Umbilical cord (tissue), 2 donors: ENCODE data around the gene NUP62. TPM values are rescaled to one million over a fixed set of nuclear protein-coding genes. Genes with fewer than 3 reads are reported as not detected.

Experiments used
- DNase-seq: peaks from one replicate; pipeline ENCODE4 v3.0.0-alpha.2; 2015; ENCODE audit warnings: low spot score
- total RNA-seq: library from RNA; depleted of rRNA; stranded (reverse); fragments of >200 nt; gene quantifications from one replicate; pipeline ENCODE4 v1.2.3, GENCODE V29; 2014; ENCODE audit warnings: low replicate concordance; ENCODE audit not compliant: insufficient read depth

The NUP62 gene
- total RNA-seq, 1 donor from 2014 or later, result 15.4 TPM

DNA sequence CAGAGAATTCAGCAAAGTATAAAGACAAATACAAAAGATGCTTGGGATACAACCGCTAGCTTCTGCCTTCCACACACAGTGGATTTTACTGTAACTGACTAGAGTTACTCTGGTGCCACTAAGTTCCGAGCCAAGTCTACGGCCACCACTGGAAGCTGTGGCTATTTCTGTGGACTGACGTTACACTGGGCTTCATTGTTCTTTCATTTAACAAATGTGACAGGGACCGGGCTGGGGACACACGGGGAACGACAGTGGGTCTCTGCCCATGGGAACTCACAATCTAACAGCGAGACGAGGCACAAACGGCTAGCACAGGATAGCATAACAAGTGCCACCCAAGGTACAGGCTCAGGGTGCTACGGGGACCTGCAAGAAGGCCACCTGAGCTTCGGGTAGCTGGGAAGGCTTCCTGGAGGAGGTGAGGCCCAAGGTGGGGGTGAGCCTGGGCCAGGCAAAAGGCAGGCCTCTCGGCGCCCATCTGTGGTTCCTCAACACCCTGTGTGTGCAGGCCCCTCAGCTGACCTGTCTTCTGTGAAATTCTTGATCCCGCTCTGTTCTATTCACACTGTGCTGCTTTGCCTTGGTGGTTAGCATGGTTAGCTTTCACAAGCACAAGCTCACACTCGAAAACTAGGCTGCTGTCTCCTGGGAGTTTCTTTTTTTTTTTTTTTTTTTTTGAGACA lies 22.3 kb downstream of the NUP62 start:
- DNase-seq, result no peak

DNA sequence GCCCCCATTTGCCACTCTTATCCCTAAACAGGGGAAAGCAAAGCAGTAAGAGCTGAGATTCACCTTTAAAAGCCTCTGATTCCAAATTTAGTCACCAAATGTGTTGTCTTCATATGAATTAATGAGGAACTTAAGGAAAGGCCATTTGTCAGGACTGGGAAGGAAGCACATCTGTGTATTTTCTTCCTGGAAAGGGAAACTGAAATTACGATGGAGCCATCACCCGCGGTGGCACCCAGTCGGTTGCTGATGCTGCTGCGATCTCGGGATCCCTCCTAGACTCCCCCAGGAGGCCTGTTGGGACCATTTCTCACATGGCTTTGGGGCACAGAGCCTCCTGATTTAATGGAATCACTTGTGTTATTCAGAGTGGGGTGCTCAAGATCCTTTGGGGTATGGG lies 25.2 kb downstream of the NUP62 start:
- no peak for DNase-seq

- peak; percentile 54 for DNase-seq
Measured at GRCh38 chr19:49896863-49897621, 32.3 kb downstream of the NUP62 start, which contains the start of gene IL4I1. TSS of gene IL4I1 (minus strand) at chr19:49896887. CDS start at chr19:49896160, 727 bp downstream.

- DNase-seq, result no peak
Measured at GRCh38 chr19:49895566-49896297, 33.6 kb downstream of the NUP62 start.

DNA sequence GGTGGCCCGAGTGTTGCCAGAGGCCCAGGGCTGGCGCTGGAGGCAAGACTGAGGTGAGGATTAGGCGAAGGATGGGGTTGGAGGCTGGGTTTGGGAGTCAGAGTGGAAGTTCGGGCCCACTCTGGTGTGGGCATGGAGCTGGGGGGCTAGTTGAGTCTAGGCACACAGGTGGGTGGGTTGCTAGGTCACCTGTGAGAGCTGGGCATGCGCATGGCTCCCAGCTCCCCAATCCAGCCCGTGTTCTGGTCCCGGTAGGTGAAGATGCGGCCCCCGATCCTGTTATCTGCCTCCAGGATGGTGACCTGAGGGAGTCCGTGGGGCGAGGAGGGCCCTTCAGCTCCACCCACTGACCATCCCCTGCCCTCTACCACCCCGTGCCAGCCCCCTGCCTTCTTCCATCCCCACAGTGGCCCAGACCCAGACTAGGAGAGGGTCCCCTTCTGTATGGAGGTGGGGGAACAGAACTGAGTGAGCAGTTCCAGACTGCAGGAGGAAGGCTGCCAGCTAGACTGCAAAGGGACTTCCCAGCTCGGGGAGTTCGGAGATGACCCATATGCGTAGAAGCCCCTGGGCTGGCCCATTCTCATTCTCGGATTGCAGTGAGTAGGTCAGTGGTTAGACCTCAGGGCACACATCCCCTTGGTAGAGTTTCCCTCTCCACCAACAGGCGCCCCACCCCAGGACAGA lies 34.3 kb downstream of the NUP62 start:
- no peak for DNase-seq

DNA sequence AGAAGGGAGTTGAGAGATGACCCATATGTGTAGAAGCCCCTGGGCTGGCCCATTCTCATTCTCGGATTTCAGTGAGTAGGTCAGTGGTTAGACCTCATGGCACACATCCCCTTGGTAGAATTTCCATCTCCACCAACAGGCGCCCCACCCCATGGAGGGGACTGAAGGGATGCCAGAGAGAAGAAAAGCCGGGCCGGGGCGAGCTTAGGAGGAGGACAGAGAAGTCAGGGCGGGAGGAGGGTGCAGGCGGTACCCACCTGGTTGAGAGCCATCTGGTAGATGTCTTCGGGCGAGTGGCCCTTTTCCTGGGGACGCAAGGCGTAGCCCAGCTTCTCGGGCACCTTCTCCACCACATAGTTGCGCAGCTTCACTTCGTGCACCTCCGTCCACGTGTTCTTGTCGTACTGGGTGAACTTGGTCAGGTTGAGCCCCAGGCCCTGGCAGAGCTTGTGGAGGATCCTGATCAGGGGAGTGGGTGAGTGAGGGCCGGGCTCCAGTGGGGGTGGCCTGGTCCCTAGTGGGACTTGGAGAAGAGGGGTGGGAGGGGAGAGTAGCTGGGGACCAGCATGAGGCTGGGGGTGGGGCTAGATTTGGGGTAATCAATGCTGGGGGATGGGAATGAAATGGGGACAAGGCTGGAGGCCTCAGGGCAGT lies 35.2 kb downstream of the NUP62 start:
- no peak for DNase-seq

DNA sequence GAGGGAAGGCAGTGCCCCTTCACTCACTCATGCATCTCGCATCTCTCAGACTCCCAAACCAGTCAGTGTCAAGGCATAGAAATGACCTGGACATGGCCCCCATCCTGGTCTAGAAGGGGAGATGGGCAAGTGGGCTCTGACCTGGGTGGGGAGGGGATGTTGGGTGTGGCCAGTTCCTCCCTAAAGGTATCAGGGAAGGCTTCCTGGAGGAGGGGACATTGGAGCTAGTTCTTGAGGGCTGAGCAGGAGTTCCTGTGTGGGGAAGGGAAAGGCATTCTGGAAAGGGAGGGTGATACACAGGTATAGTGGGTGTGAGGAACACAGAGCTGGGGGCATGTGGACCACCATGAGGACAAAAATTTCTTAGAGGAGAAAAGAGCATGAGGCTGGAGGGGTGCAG lies 36.6 kb downstream of the NUP62 start:
- DNase-seq, result no peak

DNA sequence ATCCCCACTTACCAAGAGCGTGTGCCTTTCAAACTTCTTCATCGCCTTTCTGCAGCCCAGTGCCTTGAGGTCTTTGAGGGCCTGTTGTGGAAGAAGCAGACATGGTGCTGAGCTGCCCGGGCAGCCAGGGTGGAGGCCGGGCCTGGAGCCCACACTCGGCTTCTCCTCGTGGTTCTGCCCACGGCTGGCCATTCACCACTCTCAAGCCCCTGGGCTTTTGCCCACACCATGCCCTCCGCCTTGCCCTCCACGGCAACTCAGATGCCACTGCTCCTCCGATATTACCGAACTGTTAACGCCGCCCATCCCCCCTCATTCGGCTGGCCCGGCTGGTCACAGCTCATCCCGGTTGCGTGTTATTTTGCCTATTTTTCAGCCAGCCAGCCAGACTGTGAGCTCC lies 37.9 kb downstream of the NUP62 start:
- DNase-seq, result no peak

DNA sequence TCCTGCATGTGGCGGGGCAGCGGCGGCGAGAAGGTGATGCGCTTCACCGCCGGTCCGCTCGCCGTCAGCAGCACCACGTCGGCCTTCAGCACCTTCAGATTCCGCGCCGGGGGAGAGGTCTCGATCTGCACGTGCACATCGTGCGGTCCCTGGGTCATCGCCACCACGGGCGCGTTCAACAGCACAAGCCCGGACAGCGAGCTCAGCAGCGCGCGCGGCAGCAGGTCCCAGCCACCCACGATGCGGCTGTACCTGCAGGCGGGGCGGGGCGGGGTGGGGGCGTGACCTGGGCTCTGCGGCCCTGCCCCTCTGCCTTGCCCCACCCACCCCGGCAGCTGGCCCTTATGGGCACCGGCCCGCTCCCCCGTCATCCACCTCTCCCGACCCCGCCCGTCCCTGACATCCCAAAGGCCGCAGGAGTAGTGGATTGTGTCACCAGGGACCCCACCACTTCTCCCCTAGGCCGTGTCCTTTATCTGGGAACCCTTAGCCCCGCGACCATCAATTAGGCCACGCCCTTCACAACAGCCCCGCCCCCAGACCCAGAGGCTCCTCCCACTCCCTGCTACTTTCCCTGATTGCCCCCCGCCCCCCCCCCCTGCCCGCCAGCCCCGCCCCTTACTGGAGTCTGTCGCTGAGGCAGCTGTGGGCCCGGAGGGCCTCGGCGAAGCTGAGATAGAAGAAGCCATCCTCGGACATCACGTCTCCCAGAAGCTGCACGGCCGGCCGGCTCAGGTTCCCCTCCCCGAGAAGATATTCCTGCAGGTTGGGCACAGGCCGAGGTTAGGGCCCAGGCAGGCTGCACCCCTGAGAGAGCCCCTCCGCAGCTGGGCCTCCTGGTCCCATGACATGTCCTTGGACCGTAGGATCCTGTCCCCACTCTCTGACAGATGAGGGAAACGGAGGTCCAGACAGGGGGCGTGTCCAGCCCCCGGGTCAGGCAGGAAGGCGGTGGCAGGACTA lies 38.7 kb downstream of the NUP62 start:
- DNase-seq, result no peak

- DNase-seq, result peak; percentile 56
Measured at GRCh38 chr19:49889687-49890348, 39.5 kb downstream of the NUP62 start.

- no peak for DNase-seq
Measured at GRCh38 chr19:49889038-49889686, 40.1 kb downstream of the NUP62 start.

- no peak for DNase-seq
Measured at GRCh38 chr19:49888510-49888824, 40.8 kb downstream of the NUP62 start.

GRCh38 chr19:49887665-49888509 lies 41.4 kb downstream of the NUP62 start:
- no peak for DNase-seq

GRCh38 chr19:49887037-49887664 lies 42.2 kb downstream of the NUP62 start:
- no peak for DNase-seq

GRCh38 chr19:49884760-49885159 lies 44.5 kb downstream of the NUP62 start:
- DNase-seq, result no peak

- no peak for DNase-seq
Measured at GRCh38 chr19:49884109-49884508, 45.2 kb downstream of the NUP62 start.

DNA sequence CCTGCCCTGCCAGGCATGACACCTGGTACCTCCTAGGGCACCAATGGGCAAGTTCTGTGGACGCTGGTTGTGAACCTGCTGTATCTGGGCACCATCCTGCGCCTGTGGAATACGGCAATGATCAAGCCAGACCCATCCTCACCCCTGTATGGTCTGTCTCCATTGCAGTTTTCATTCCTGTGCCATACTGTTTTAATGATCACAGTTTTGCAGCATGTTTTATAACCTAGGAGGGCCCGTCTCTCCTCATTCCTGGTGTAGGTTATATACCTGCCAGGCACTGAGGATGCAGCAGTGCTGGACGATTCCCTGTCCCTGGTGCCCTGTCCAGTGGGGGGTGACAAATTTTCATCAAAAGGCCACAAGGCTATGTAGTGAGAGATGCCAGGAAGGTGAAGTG lies 46.2 kb downstream of the NUP62 start:
- no peak for DNase-seq

DNA sequence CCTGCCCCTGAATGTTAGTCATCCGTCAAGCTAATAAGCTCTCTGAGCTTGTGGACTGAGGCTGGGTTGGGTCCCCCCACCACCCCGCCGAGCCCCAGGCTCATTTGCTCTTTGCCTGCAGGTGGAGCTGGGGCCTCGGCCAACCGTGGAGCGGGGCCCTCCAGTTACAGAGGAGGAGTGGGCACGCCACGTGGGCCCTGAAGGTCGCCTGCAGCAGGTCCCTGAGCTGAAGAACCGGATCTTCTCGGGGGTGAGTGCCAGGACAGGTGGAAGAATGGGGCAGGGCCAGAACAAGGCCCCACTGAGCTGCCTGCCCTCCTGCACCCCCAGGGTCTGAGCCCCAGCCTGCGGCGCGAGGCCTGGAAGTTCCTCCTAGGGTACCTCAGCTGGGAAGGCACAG lies 46.7 kb downstream of the NUP62 start:
- no peak for DNase-seq
